ENCODE results near the gene HMCN2. TPM values are rescaled to one million over a fixed set of nuclear protein-coding genes. Genes with fewer than 3 reads are reported as not detected.

HMCN2 gene
- total and polyA plus RNA-seq, 4 donors, result 0.24 to 1.8 (median 0.29) TPM

DNA sequence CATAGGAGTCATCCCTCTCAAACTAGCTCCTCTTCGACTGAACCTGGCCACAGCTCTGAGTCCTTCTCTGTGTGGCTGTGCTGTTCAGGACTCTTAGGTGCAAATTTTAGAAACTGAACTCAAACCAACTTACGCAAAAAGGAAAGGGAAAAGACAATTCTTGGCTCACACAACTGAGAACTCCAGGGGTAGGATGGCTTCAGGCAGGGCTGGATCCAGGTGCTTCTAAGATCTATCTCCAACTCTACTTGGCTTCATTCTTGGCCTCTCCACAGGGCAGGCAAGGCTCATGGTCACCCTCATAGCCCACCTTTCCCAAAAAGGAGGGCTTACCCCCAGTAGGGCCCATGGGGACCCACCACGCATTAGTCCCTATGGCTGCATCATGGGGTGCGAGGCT lies 187.3 kb downstream of the HMCN2 start:
- Histone ChIP-seq H3K36me3 (ENCODE audit: control insufficient read depth in 4 of 4, insufficient read depth in 3 of 4, low read depth in 1 of 4, low read length in 3 of 4) (peaks cover 0 to 14% (median 8%) of the 10 kb centered on the region in 4 donors), H3K27ac (ENCODE audit: low read depth in 1 of 2, low read length in 2 of 2) (peak overlapping the region in 1 of 2 donors; percentile 72), H3K9ac (ENCODE audit: low read depth in 1 of 2, low read length in 2 of 2) (no peak overlapping the region), H3K27me3 (ENCODE audit: control insufficient read depth in 4 of 4, insufficient read depth in 4 of 4, low read length in 3 of 4) (no peaks in the 10 kb centered on the region), H3K4me1 (ENCODE audit: control insufficient read depth in 4 of 4, insufficient read depth in 4 of 4, low read length in 3 of 4) (peaks cover 33 to 72% (median 53%) of the 10 kb centered on the region in 4 donors), H3K4me3 (ENCODE audit: low read depth in 1 of 3, low read length in 3 of 3) (no peak overlapping the region), H3K9me3 (ENCODE audit: control insufficient read depth in 4 of 4, low read length in 3 of 4) (no peaks in the 10 kb centered on the region)
- DNase-seq (ENCODE audit: low spot score), result no peak
- TF ChIP-seq JUND (IDR thresholded peaks at IDR 0.05) (no peak), FOXA1 (IDR thresholded peaks at IDR 0.05) (no peak), EGR1 (IDR thresholded peaks at IDR 0.05; ENCODE audit: low read depth in 2 of 2) (no peak)
- TF ChIP-seq, protein P1, sequence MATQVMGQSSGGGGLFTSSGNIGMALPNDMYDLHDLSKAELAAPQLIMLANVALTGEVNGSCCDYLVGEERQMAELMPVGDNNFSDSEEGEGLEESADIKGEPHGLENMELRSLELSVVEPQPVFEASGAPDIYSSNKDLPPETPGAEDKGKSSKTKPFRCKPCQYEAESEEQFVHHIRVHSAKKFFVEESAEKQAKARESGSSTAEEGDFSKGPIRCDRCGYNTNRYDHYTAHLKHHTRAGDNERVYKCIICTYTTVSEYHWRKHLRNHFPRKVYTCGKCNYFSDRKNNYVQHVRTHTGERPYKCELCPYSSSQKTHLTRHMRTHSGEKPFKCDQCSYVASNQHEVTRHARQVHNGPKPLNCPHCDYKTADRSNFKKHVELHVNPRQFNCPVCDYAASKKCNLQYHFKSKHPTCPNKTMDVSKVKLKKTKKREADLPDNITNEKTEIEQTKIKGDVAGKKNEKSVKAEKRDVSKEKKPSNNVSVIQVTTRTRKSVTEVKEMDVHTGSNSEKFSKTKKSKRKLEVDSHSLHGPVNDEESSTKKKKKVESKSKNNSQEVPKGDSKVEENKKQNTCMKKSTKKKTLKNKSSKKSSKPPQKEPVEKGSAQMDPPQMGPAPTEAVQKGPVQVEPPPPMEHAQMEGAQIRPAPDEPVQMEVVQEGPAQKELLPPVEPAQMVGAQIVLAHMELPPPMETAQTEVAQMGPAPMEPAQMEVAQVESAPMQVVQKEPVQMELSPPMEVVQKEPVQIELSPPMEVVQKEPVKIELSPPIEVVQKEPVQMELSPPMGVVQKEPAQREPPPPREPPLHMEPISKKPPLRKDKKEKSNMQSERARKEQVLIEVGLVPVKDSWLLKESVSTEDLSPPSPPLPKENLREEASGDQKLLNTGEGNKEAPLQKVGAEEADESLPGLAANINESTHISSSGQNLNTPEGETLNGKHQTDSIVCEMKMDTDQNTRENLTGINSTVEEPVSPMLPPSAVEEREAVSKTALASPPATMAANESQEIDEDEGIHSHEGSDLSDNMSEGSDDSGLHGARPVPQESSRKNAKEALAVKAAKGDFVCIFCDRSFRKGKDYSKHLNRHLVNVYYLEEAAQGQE (IDR thresholded peaks at IDR 0.05), result no peak
- WGBS, result 95% methylated on average over 4 of the region's 4 CpGs

DNA sequence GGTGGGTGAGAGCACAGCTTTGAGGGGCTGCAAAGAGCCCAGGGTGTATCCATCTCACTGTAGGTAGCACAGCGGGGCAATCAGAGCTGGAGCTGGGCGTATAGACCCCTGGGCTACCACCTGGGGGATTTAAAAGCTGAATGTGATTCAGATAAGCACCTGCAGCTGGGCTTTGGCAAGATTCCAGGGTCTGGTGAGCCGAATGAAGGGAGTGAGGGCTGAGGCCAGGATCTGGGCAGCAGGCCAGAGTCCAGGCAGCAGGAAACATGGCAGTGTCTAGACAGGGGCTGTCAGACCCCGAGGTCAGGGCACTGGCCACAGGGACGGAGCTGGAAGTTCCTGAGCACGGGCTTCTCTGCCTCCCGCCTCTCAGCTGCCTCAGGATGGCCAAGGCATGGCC lies 187.9 kb downstream of the HMCN2 start:
- Histone ChIP-seq H3K36me3 (ENCODE audit: control insufficient read depth in 4 of 4, insufficient read depth in 3 of 4, low read depth in 1 of 4, low read length in 3 of 4) (peaks cover 2 to 14% (median 8%) of the 10 kb centered on the region in 4 donors), H3K4me1 (ENCODE audit: control insufficient read depth in 4 of 4, insufficient read depth in 4 of 4, low read length in 3 of 4) (peaks cover 29 to 67% (median 53%) of the 10 kb centered on the region in 4 donors), H3K9me3 (ENCODE audit: control insufficient read depth in 4 of 4, low read length in 3 of 4) (no peaks in the 10 kb centered on the region), H3K27ac (ENCODE audit: low read depth in 1 of 2, low read length in 2 of 2) (no peak overlapping the region), H3K9ac (ENCODE audit: low read depth in 1 of 2, low read length in 2 of 2) (no peak overlapping the region), H3K4me3 (ENCODE audit: low read depth in 1 of 3, low read length in 3 of 3) (no peak overlapping the region), H3K27me3 (ENCODE audit: control insufficient read depth in 4 of 4, insufficient read depth in 4 of 4, low read length in 3 of 4) (no peaks in the 10 kb centered on the region)
- WGBS, result 38% methylated on average over 7 of the region's 7 CpGs
- TF ChIP-seq FOXA2 (IDR thresholded peaks at IDR 0.05) (no peak), FOXA1 (IDR thresholded peaks at IDR 0.05) (no peak), NR2F2 (IDR thresholded peaks at IDR 0.05) (peak; percentile 27), RAD21 (IDR thresholded peaks at IDR 0.05) (peak in 1 of 2 donors; percentile 18), RXRA (IDR thresholded peaks at IDR 0.05) (peak; percentile 48 to 50), TAF1 (conservative IDR thresholded peaks at IDR 0.05) (no peak), HNF4A (conservative IDR thresholded peaks at IDR 0.05) (peak in 1 of 2 donors; percentile 5)
- TF ChIP-seq, protein P2, sequence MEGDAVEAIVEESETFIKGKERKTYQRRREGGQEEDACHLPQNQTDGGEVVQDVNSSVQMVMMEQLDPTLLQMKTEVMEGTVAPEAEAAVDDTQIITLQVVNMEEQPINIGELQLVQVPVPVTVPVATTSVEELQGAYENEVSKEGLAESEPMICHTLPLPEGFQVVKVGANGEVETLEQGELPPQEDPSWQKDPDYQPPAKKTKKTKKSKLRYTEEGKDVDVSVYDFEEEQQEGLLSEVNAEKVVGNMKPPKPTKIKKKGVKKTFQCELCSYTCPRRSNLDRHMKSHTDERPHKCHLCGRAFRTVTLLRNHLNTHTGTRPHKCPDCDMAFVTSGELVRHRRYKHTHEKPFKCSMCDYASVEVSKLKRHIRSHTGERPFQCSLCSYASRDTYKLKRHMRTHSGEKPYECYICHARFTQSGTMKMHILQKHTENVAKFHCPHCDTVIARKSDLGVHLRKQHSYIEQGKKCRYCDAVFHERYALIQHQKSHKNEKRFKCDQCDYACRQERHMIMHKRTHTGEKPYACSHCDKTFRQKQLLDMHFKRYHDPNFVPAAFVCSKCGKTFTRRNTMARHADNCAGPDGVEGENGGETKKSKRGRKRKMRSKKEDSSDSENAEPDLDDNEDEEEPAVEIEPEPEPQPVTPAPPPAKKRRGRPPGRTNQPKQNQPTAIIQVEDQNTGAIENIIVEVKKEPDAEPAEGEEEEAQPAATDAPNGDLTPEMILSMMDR (IDR thresholded peaks at IDR 0.05; ENCODE audit: low read depth, low read length, missing input control), result no peak
- DNase-seq (ENCODE audit: low spot score), result peak; percentile 75

DNA sequence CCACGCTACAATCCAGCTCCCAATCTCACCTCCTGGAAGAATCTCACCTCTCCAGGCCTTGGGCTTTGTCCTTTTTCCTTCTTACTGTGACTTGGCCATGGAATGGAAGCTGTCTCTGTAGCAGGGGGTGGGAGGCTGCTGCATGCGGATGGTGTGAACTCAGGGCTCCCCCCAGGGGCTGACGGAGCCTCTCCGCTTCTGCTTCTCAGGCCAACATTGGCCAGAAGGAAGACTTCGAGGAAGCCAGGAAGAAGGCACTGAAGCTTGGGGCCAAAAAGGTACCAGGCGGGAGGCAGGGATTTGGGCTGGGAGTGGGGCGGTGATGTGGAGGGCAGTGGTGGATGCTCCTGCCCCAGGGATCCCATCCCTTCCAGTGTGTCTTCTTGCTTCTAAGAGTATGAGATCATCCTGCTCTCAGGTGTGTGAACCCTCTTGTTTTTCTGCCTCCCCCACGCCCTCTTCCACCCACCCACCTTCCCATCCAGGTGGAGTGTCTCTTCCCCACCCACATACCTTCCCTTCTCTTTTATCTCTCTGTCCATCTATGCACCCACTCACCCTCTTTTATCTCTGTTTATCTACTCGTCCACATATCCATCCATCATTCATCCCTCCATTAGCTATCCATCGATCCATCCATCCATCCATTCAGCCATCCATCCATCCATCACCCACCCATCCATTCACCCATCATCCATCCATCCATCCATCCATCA lies 188.7 kb downstream of the HMCN2 start:
- no peak overlapping the region for H3K27ac ChIP-seq (ENCODE audit: low read depth in 1 of 2, low read length in 2 of 2)
- H3K4me1 ChIP-seq (ENCODE audit: control insufficient read depth in 4 of 4, insufficient read depth in 4 of 4, low read length in 3 of 4), result peaks cover 30 to 67% (median 50%) of the 10 kb centered on the region in 4 donors
- H3K9ac ChIP-seq (ENCODE audit: low read depth in 1 of 2, low read length in 2 of 2), result no peak overlapping the region
- TF ChIP-seq, protein P3, sequence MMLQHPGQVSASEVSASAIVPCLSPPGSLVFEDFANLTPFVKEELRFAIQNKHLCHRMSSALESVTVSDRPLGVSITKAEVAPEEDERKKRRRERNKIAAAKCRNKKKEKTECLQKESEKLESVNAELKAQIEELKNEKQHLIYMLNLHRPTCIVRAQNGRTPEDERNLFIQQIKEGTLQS (IDR thresholded peaks at IDR 0.05), result no peak
- peak in 1 of 2 donors; percentile 24 for TF ChIP-seq JUND (IDR thresholded peaks at IDR 0.05)
- no peak for DNase-seq (ENCODE audit: low spot score)
- no peaks in the 10 kb centered on the region for H3K9me3 ChIP-seq (ENCODE audit: control insufficient read depth in 4 of 4, low read length in 3 of 4)
- H3K4me3 ChIP-seq (ENCODE audit: low read depth in 1 of 3, low read length in 3 of 3), result no peak overlapping the region
- 91% methylated on average over 10 of the region's 10 CpGs for WGBS
- H3K27me3 ChIP-seq (ENCODE audit: control insufficient read depth in 4 of 4, insufficient read depth in 4 of 4, low read length in 3 of 4), result no peaks in the 10 kb centered on the region
- H3K36me3 ChIP-seq (ENCODE audit: control insufficient read depth in 4 of 4, insufficient read depth in 3 of 4, low read depth in 1 of 4, low read length in 3 of 4), result peaks cover 2 to 14% (median 10%) of the 10 kb centered on the region in 4 donors

All from liver (tissue), 9 donors.